ENCODE measurements around the gene HAX1.
"Not testable (repeated sequence)": the region's sequence is repeated elsewhere in the genome, so short reads cannot be mapped to it uniquely, and the experiment has no call there.

HAX1 gene

GRCh38 chr1:154265586-154265985 is 6.8 kb upstream of the HAX1 start:
- H3K4me3 ChIP-seq (ENCODE audit: low read depth, low read length): no peak overlapping the region
- TF ChIP-seq CTCF (IDR thresholded peaks at IDR 0.05; ENCODE audit: low read depth, low read length) (no peak), MYC (IDR thresholded peaks at IDR 0.05; ENCODE audit: low read depth, low read length) (no peak), MAX (IDR thresholded peaks at IDR 0.05; ENCODE audit: low read depth, low read length) (no peak), POLR2A (IDR thresholded peaks at IDR 0.05; ENCODE audit: extremely low read depth, insufficient read length) (no peak)
- DNase-seq (ENCODE audit: low read depth): no peak

DNA sequence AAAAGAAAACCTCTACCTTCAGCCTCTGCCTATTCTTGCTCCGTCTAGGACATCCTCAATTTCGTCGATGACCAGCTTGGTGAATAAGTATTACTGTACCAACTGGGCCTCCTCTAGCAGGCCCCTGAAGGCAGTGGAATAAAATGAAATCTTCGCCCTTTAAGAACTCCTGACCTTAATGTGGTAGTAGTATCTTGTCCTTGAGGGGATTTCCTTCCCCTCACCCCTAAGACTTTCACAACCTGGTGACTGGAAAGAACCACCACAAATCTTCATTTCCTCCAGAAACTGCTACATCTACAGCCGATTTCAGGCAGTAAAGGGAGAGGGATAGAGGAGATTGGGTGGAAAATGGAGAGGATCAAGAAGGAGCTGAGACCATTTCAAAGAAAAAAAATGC is 1.6 kb upstream of the HAX1 start:
- TF ChIP-seq MAX (IDR thresholded peaks at IDR 0.05; ENCODE audit: low read depth, low read length) (no peak), CTCF (IDR thresholded peaks at IDR 0.05; ENCODE audit: low read depth, low read length) (no peak), MYC (IDR thresholded peaks at IDR 0.05; ENCODE audit: low read depth, low read length) (no peak), POLR2A (IDR thresholded peaks at IDR 0.05; ENCODE audit: extremely low read depth, insufficient read length) (no peak)
- H3K4me3 ChIP-seq (ENCODE audit: low read depth, low read length): no peak overlapping the region
- no peak for DNase-seq (ENCODE audit: low read depth)

GRCh38 chr1:154272999-154273563 is 652 bp downstream of the HAX1 start:
- no peak for DNase-seq (ENCODE audit: low read depth)
- TF ChIP-seq MYC (IDR thresholded peaks at IDR 0.05; ENCODE audit: low read depth, low read length) (no peak), MAX (IDR thresholded peaks at IDR 0.05; ENCODE audit: low read depth, low read length) (no peak), POLR2A (IDR thresholded peaks at IDR 0.05; ENCODE audit: extremely low read depth, insufficient read length) (no peak), CTCF (IDR thresholded peaks at IDR 0.05; ENCODE audit: low read depth, low read length) (no peak)
- peak overlapping the region; percentile 97 for H3K4me3 ChIP-seq (ENCODE audit: low read depth, low read length)

DNA sequence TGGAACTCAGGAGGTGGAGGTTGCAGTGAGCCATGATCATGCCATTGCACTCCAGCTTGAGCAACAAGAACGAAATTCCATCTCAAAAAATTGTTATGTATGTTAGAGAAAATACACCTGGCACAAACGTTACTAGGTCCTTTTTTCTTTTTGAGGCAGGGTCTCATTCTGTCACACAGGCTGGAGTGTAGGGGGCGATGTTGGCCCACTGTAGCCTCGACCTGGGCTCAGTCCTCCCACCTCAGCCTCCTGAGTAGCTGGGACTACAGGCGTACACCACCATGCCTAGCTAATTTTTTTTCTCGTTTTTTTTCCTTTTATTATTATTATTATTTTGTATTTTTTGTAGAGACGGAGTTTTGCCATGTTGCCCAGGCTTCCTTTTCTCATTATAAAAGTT is 4.4 kb downstream of the HAX1 start:
- TF ChIP-seq POLR2A (IDR thresholded peaks at IDR 0.05; ENCODE audit: extremely low read depth, insufficient read length) (no peak), CTCF (IDR thresholded peaks at IDR 0.05; ENCODE audit: low read depth, low read length) (peak; percentile 24)
- DNase-seq (ENCODE audit: low read depth): peak; percentile 40
- no peak overlapping the region for H3K4me3 ChIP-seq (ENCODE audit: low read depth, low read length)

DNA sequence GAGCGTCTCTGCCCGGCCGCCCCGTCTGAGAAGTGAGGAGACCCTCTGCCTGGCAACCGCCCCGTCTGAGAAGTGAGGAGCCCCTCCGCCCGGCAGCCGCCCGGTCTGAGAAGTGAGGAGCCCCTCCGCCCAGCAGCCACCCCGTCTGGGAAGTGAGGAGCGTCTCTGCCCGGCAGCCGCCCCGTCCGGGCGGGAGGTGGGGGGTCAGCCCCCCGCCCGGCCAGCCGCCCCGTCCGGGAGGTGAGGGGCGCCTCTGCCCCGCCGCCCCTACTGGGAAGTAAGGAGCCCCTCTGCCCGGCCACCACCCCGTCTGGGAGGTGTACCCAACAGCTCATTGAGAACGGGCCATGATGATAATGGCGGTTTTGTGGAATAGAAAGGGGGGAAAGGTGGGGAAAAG is 15.2 kb downstream of the HAX1 start:
- H3K4me3 ChIP-seq (ENCODE audit: low read depth, low read length); DNase-seq (ENCODE audit: low read depth): not testable (repeated sequence)

DNA sequence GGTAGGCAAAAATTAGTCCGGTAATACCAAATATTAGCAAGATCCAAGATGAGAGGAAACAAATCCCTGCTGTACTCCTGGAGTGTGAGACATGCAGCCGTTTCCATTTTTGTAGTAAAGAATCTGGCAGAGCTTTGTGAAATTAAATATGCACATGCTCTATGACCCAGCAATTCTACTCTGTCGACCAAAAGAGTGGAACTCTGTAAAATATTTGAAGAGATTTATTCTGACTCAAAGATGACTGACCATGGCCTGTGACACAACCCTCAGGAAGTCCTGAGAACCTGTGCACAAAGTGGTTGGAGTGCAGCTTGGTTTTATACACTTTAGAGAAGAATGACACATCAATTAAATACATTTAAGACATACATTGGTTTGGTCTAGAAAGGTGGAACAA is 16.2 kb downstream of the HAX1 start:
- no peak for DNase-seq (ENCODE audit: low read depth)
- H3K4me3 ChIP-seq (ENCODE audit: low read depth, low read length): no peak overlapping the region
- TF ChIP-seq MAX (IDR thresholded peaks at IDR 0.05; ENCODE audit: low read depth, low read length) (no peak), MYC (IDR thresholded peaks at IDR 0.05; ENCODE audit: low read depth, low read length) (no peak), CTCF (IDR thresholded peaks at IDR 0.05; ENCODE audit: low read depth, low read length) (no peak), POLR2A (IDR thresholded peaks at IDR 0.05; ENCODE audit: extremely low read depth, insufficient read length) (no peak)

Data from NB4 (cell line).